Endothelial cell of umbilical vein (primary cell): Measurements from ENCODE around the gene SKI. TPM values are rescaled to one million over a fixed set of nuclear protein-coding genes. Genes with fewer than 3 reads are reported as not detected.

Experiments
- BruUV-seq: library from RNA; stranded (reverse); fragments of 400-500 nt; replicated peaks from 2 replicates; lab custom pipeline; 2021; lab: Mats Ljungman, UMichigan
- CTCF ChIA-PET: fragments of 300-600, 350-600 bp; sonication (Branson Sonifier 250); formaldehyde crosslinking; loops from one replicate; lab custom pipeline; 2021; ENCODE audit warnings: antibody characterized with exemption, inconsistent platforms; lab: Charles Lee
- POLR2A ChIA-PET: fragments of 300-600, 350-600 bp; sonication (Branson Sonifier 250); formaldehyde crosslinking; loops from one replicate; lab custom pipeline; 2021; ENCODE audit warnings: antibody characterized with exemption, inconsistent platforms; lab: Charles Lee
- DNase-seq: peaks from one replicate; pipeline ENCODE4 v3.0.0-alpha.2; 2011; ENCODE audit warnings: low read depth, low spot score
- FAIRE-seq: peaks from 2 replicates; lab custom pipeline; 2011; peaks lifted over from hg19 to GRCh38; lab: Jason Lieb, UNC
- H2AFZ ChIP-seq: 2 replicates; pipeline ENCODE4 v1.6.0; 2012; ENCODE audit warnings: low read depth, low read length, control low read depth, inconsistent platforms
- H3K27ac ChIP-seq: 2 replicates; pipeline ENCODE4 v1.5.1; 2011; ENCODE audit warnings: low read depth, mild to moderate bottlenecking, control low read depth, low read length, moderate library complexity; ENCODE audit not compliant: insufficient read depth
- H3K27me3 ChIP-seq, 2 experiments: 2 replicates each; pipeline versions ENCODE4 v1.6.0 to v1.6.1; 2011; ENCODE audit warnings: low read length in 2 of 2, mixed read lengths in 1 of 2; ENCODE audit not compliant: control insufficient read depth in 2 of 2, insufficient read depth in 2 of 2
- H3K36me3 ChIP-seq, 2 experiments: 2 replicates in 1 of 2; 3 replicates in 1 of 2; pipeline ENCODE4 v1.5.1; 2011; ENCODE audit warnings: low read length in 2 of 2, mild to moderate bottlenecking in 1 of 2, moderate library complexity in 1 of 2; ENCODE audit not compliant: control insufficient read depth in 2 of 2, insufficient read depth in 2 of 2; ENCODE audit errors: extremely low read depth in 1 of 2
- H3K4me1 ChIP-seq: 3 replicates; pipeline ENCODE4 v1.5.1; 2011; ENCODE audit warnings: mild to moderate bottlenecking, low read length; ENCODE audit not compliant: control insufficient read depth, insufficient read depth; ENCODE audit errors: extremely low read depth
- H3K4me2 ChIP-seq: 2 replicates; pipeline ENCODE4 v1.6.1; 2011; ENCODE audit warnings: low read length, control low read depth, mixed read lengths; ENCODE audit not compliant: insufficient read depth
- H3K4me3 ChIP-seq, 3 experiments: fragments of 200-600 bp in 1 of 3; sonication (generic), shearing (Covaris generic) in 1 of 3; replicated peaks in 1 of 3; 2 replicates each; pipeline ENCODE4 v1.5.1; 2011 to 2016; ENCODE audit warnings: control low read depth in 3 of 3, low read length in 3 of 3, mild to moderate bottlenecking in 2 of 3, inconsistent platforms in 1 of 3, low read depth in 1 of 3, moderate library complexity in 1 of 3; ENCODE audit not compliant: insufficient read depth in 1 of 3
- H3K79me2 ChIP-seq: 2 replicates; pipeline ENCODE4 v1.6.0; 2012; ENCODE audit warnings: low read length, inconsistent platforms; ENCODE audit not compliant: control insufficient read depth, insufficient read depth
- H3K9ac ChIP-seq: replicated peaks from 2 replicates; pipeline ENCODE3; 2011; ENCODE audit warnings: low read length, control low read depth; ENCODE audit not compliant: insufficient read depth; ENCODE audit errors: extremely low read depth
- H3K9me1 ChIP-seq: replicated peaks from 3 replicates; pipeline ENCODE4 v1.6.0; 2011; ENCODE audit warnings: mild to moderate bottlenecking, low read length; ENCODE audit not compliant: control insufficient read depth, insufficient read depth; ENCODE audit errors: extremely low read depth
- H3K9me3 ChIP-seq: replicated peaks from 2 replicates; pipeline ENCODE4 v1.5.1; 2012; ENCODE audit warnings: low read length, inconsistent platforms; ENCODE audit not compliant: control insufficient read depth, insufficient read depth
- H4K20me1 ChIP-seq: replicated peaks from 2 replicates; pipeline ENCODE3; 2011; ENCODE audit warnings: mild to moderate bottlenecking, low read length; ENCODE audit not compliant: control insufficient read depth, insufficient read depth; ENCODE audit errors: extremely low read depth
- EZH2 ChIP-seq: IDR thresholded peaks from 2 replicates; pipeline ENCODE4 v1.6.1; 2012; ENCODE audit warnings: borderline replicate concordance, low read depth, mild to moderate bottlenecking, moderate library complexity, low read length, inconsistent platforms; ENCODE audit not compliant: severe bottlenecking
- FOS ChIP-seq: IDR thresholded peaks from 2 replicates; pipeline ENCODE4 v1.6.1; 2011; ENCODE audit warnings: mild to moderate bottlenecking, low read length, moderate library complexity, borderline replicate concordance; ENCODE audit not compliant: insufficient read depth
- JUN ChIP-seq: IDR thresholded peaks from 2 replicates; pipeline ENCODE4 v1.6.1; 2011; ENCODE audit warnings: borderline replicate concordance, low read depth; ENCODE audit not compliant: insufficient read length, insufficient read depth
- MYC ChIP-seq: IDR thresholded peaks from one replicate; pipeline ENCODE4 v1.6.1; 2011; ENCODE audit warnings: mild to moderate bottlenecking, low read depth, low read length
- POLR2A ChIP-seq: IDR thresholded peaks from 2 replicates; pipeline ENCODE4 v1.6.1; 2012; ENCODE audit warnings: low read depth, mild to moderate bottlenecking, control low read depth, low read length
- POLR2AphosphoS5 ChIP-seq: IDR thresholded peaks from 2 replicates; pipeline ENCODE4 v1.6.1; 2012; ENCODE audit warnings: low read depth, mild to moderate bottlenecking, control low read depth, low read length, moderate library complexity; ENCODE audit not compliant: insufficient read depth
- dilution Hi-C: fragments of 300-500 bp; cut with MboI; formaldehyde crosslinking; loops from one replicate; pipeline ENCODE4 v1.15.0; 2019; ENCODE audit warnings: low sequenced_read_pairs; ENCODE audit not compliant: extremely low pct_ligation_motif_present
- intact Hi-C: fragments of 100-400 bp; cut with micrococcal nuclease; formaldehyde crosslinking; loops from one replicate; pipeline ENCODE4 v1.10.0; 2022
- polyA plus RNA-seq, 4 experiments: library from polyadenylated mRNA; depleted of rRNA in 3 of 4; stranded (reverse) in 3 of 4; unstranded in 1 of 4; fragments of >200 nt; gene quantifications; 2 replicates each; pipeline versions ENCODE4 v1.2.1 to v1.2.3, GENCODE V29; 2011 to 2012; ENCODE audit warnings: missing spikeins in 1 of 4
- total RNA-seq: library from RNA; stranded (reverse); gene quantifications from 2 replicates; pipeline ENCODE4 v1.2.3, GENCODE V29; 2021

SKI gene
- total and polyA plus RNA-seq, 2 donors (not counting 3 experiments of a cell fraction or from before 2014, with no cell fraction given): 11.6 to 80.3 TPM

GRCh38 chr1:2354511-2355372 lies 126.6 kb downstream of the SKI start:
- Histone ChIP-seq H3K79me2 (no peaks in the 10 kb centered on the region), H3K9me1 (no peaks in the 10 kb centered on the region), H3K9me3 (no peaks in the 10 kb centered on the region), H3K36me3 (no peaks in the 10 kb centered on the region), H4K20me1 (no peaks in the 10 kb centered on the region), H3K27me3 (no peaks in the 10 kb centered on the region), H2AFZ (no peak overlapping the region), H3K9ac (no peak overlapping the region), H3K4me3 (no peak overlapping the region), H3K27ac (no peak overlapping the region), H3K4me1 (no peaks in the 10 kb centered on the region), H3K4me2 (no peak overlapping the region)
- POLR2A ChIA-PET: no interaction called here
- DNase-seq (no peak), FAIRE-seq (no peak)
- dilution Hi-C loops: no loop called here
- CTCF ChIA-PET: interaction anchor here (0.9 to 1.2 kb wide), 2 partner anchors 27 to 127 kb away, joined by 3 read pairs; partner anchors contain the start of gene SKI
- intact Hi-C loops: no loop called here
- TF ChIP-seq EZH2: no peak
- TF ChIP-seq POLR2A: no peak
- TF ChIP-seq MYC: no peak
- TF ChIP-seq JUN: no peak
- no peak for TF ChIP-seq FOS
- TF ChIP-seq POLR2AphosphoS5: no peak
- BruUV-seq: no TSS peak
